Activated CD4-positive, alpha-beta T cell treated with anti-CD3 and anti-CD28 coated beads for 36 hours (primary cell): ENCODE results near the gene TMEM273. TPM values are rescaled to one million over a fixed set of nuclear protein-coding genes. Genes with fewer than 3 reads are reported as not detected.

ENCODE experiments used
- ATAC-seq: fragments of 200-7000 bp; cut with Tn5 transposase; one replicate; pipeline ENCODE4 v1.10.0; 2021; ENCODE audit warnings: mild to moderate bottlenecking, moderate library complexity
- CTCF ChIA-PET: fragments of 350-600 bp; sonication (Branson Sonifier 250); formaldehyde crosslinking; loops from one replicate; lab custom pipeline; 2021; ENCODE audit warnings: antibody characterized with exemption; lab: Charles Lee
- POLR2A ChIA-PET: fragments of 350-600 bp; sonication (Branson Sonifier 250); formaldehyde crosslinking; loops from one replicate; lab custom pipeline; 2021; ENCODE audit warnings: antibody characterized with exemption, inconsistent platforms; lab: Charles Lee
- DNase-seq: peaks from one replicate; pipeline ENCODE4 v3.0.0-alpha.2; 2020
- H3K27ac Mint-ChIP-seq: one replicate; pipeline ENCODE4 v1.8.0; 2021; ENCODE audit warnings: mixed read lengths
- H3K27me3 Mint-ChIP-seq: one replicate; pipeline ENCODE4 v1.8.0; 2021; ENCODE audit warnings: mixed read lengths
- H3K36me3 Mint-ChIP-seq: one replicate; pipeline ENCODE4 v1.8.0; 2021; ENCODE audit warnings: low read depth, mixed read lengths
- H3K4me1 Mint-ChIP-seq: one replicate; pipeline ENCODE4 v1.8.0; 2021; ENCODE audit warnings: mixed read lengths
- H3K4me3 Mint-ChIP-seq: one replicate; pipeline ENCODE4 v1.8.0; 2021; ENCODE audit warnings: mild to moderate bottlenecking, moderate library complexity, mixed read lengths
- H3K9me3 Mint-ChIP-seq: one replicate; pipeline ENCODE4 v1.8.0; 2021; ENCODE audit warnings: low read depth, mixed read lengths
- intact Hi-C, 2 experiments: fragments of 100-400 bp; cut with DNase I in 1 of 2; cut with micrococcal nuclease in 1 of 2; formaldehyde crosslinking; loops; one replicate each; pipeline versions ENCODE4 v1.14.2 to v1.15.1; 2022 to 2024; cut with DNase I, micrococcal nuclease
- total RNA-seq, 2 experiments: library from RNA; stranded (reverse); gene quantifications; one replicate each; pipeline ENCODE4 v1.2.3, GENCODE V29; 2021

TMEM273 gene
- total RNA-seq, 2 experiments from 2014 or later: 26.5 to 28.0 TPM

- H3K4me3 Mint-ChIP-seq: peak overlapping the region; percentile 58
- intact Hi-C loops: loop anchor here in 1 of 2 experiments (5.0 kb wide), 1 partner anchor 382 kb away; no protein-coding TSS in a partner anchor
- peak; percentile 59 for ATAC-seq
- peak; percentile 44 for DNase-seq
- H3K36me3 Mint-ChIP-seq: peaks cover 4% of the 10 kb centered on the region
- H3K27me3 Mint-ChIP-seq: peaks cover 12% of the 10 kb centered on the region
- peaks cover 36% of the 10 kb centered on the region for H3K4me1 Mint-ChIP-seq
- no peaks in the 10 kb centered on the region for H3K9me3 Mint-ChIP-seq
- ChIA-PET CTCF (no interaction called here), POLR2A (no interaction called here)
- no peak overlapping the region for H3K27ac Mint-ChIP-seq
Observed at GRCh38 chr10:49183596-49184542, 4.3 kb downstream of the TMEM273 start.

GRCh38 chr10:49182776-49183175, 5.4 kb downstream of the TMEM273 start:
- no peak for DNase-seq
- intact Hi-C loops: loop anchor here in 1 of 2 experiments (5.0 kb wide), 1 partner anchor 380 kb away; no protein-coding TSS in a partner anchor
- H3K27ac Mint-ChIP-seq: no peak overlapping the region
- H3K4me1 Mint-ChIP-seq: peaks cover 46% of the 10 kb centered on the region
- peaks cover 9% of the 10 kb centered on the region for H3K27me3 Mint-ChIP-seq
- no peaks in the 10 kb centered on the region for H3K9me3 Mint-ChIP-seq
- H3K36me3 Mint-ChIP-seq: peaks cover 4% of the 10 kb centered on the region
- ATAC-seq: no peak
- POLR2A ChIA-PET: no interaction called here
- H3K4me3 Mint-ChIP-seq: no peak overlapping the region
- CTCF ChIA-PET: no interaction called here

GRCh38 chr10:49180444-49180860, 7.7 kb downstream of the TMEM273 start:
- H3K27me3 Mint-ChIP-seq: peaks cover 4% of the 10 kb centered on the region
- peak; percentile 24 for ATAC-seq
- POLR2A ChIA-PET: no interaction called here
- peaks cover 61% of the 10 kb centered on the region for H3K4me1 Mint-ChIP-seq
- H3K4me3 Mint-ChIP-seq: peak overlapping the region; percentile 24
- CTCF ChIA-PET: no interaction called here
- peaks cover 4% of the 10 kb centered on the region for H3K36me3 Mint-ChIP-seq
- intact Hi-C loops: loop anchor here in 1 of 2 experiments (2.0 to 5.0 kb wide), 2 partner anchors 130 to 378 kb away; no protein-coding TSS in a partner anchor
- peak overlapping the region; percentile 76 for H3K27ac Mint-ChIP-seq
- no peaks in the 10 kb centered on the region for H3K9me3 Mint-ChIP-seq
- no peak for DNase-seq

GRCh38 chr10:49179699-49180443, 8.3 kb downstream of the TMEM273 start:
- peak overlapping the region; percentile 24 for H3K4me3 Mint-ChIP-seq
- peak overlapping the region; percentile 76 for H3K27ac Mint-ChIP-seq
- H3K27me3 Mint-ChIP-seq: peaks cover 4% of the 10 kb centered on the region
- DNase-seq (peak; percentile 37), ATAC-seq (no peak)
- intact Hi-C loops: loop anchor here (2.0 to 5.0 kb wide), 5 partner anchors 98 to 873 kb away; partner anchors contain the start of gene MAPK8 (in 1 of the 2)
- ChIA-PET POLR2A (no interaction called here), CTCF (no interaction called here)
- peaks cover 4% of the 10 kb centered on the region for H3K36me3 Mint-ChIP-seq
- H3K4me1 Mint-ChIP-seq: peaks cover 61% of the 10 kb centered on the region
- no peaks in the 10 kb centered on the region for H3K9me3 Mint-ChIP-seq

GRCh38 chr10:49178489-49179471, 9.4 kb downstream of the TMEM273 start:
- DNase-seq (no peak), ATAC-seq (no peak)
- ChIA-PET CTCF (interaction anchor here (2.1 kb wide), 1 partner anchor 14 kb away, joined by 5 read pairs; no protein-coding TSS in a partner anchor), POLR2A (no interaction called here)
- H3K27me3 Mint-ChIP-seq: peaks cover 4% of the 10 kb centered on the region
- peaks cover 52% of the 10 kb centered on the region for H3K4me1 Mint-ChIP-seq
- peaks cover 2% of the 10 kb centered on the region for H3K36me3 Mint-ChIP-seq
- no peaks in the 10 kb centered on the region for H3K9me3 Mint-ChIP-seq
- intact Hi-C loops: loop anchor here (5.0 kb wide), 3 partner anchors 96 to 871 kb away; partner anchors contain the start of gene MAPK8 (in 1 of the 2)
- H3K4me3 Mint-ChIP-seq: no peak overlapping the region
- H3K27ac Mint-ChIP-seq: peak overlapping the region; percentile 79

GRCh38 chr10:49177391-49178355, 10.5 kb downstream of the TMEM273 start:
- H3K9me3 Mint-ChIP-seq: no peaks in the 10 kb centered on the region
- POLR2A ChIA-PET: no interaction called here
- H3K4me3 Mint-ChIP-seq: peak overlapping the region; percentile 43
- peak overlapping the region; percentile 79 for H3K27ac Mint-ChIP-seq
- DNase-seq (peak; percentile 83), ATAC-seq (peak; percentile 90)
- H3K36me3 Mint-ChIP-seq: peaks cover 2% of the 10 kb centered on the region
- CTCF ChIA-PET: interaction anchor here (2.1 kb wide), 1 partner anchor 13 kb away, joined by 5 read pairs; no protein-coding TSS in a partner anchor
- intact Hi-C loops: loop anchor here (1.0 to 5.0 kb wide), 5 partner anchors 13 to 870 kb away; partner anchors contain the start of genes ERCC6 (in 1 of the 2) and MAPK8 (in 1 of the 2)
- peaks cover 4% of the 10 kb centered on the region for H3K27me3 Mint-ChIP-seq
- peaks cover 47% of the 10 kb centered on the region for H3K4me1 Mint-ChIP-seq

- CTCF ChIA-PET: interaction anchor here (2.1 kb wide), 1 partner anchor 12 kb away, joined by 5 read pairs; no protein-coding TSS in a partner anchor
- intact Hi-C loops: loop anchor here (1.0 to 5.0 kb wide), 5 partner anchors 14 to 869 kb away; partner anchors contain the start of genes ERCC6 (in 1 of the 2) and MAPK8 (in 1 of the 2)
- POLR2A ChIA-PET: no interaction called here
Observed at GRCh38 chr10:49176310-49177268, 11.6 kb downstream of the TMEM273 start.

GRCh38 chr10:49175587-49176309, 12.4 kb downstream of the TMEM273 start:
- no peaks in the 10 kb centered on the region for H3K36me3 Mint-ChIP-seq
- H3K27ac Mint-ChIP-seq: peak overlapping the region; percentile 64
- CTCF ChIA-PET: interaction anchor here (0.7 kb wide), 1 partner anchor 10 kb away, joined by 3 read pairs; no protein-coding TSS in a partner anchor
- no peak for ATAC-seq
- no peak for DNase-seq
- H3K4me3 Mint-ChIP-seq: no peak overlapping the region
- H3K9me3 Mint-ChIP-seq: no peaks in the 10 kb centered on the region
- H3K4me1 Mint-ChIP-seq: peaks cover 36% of the 10 kb centered on the region
- peaks cover 2% of the 10 kb centered on the region for H3K27me3 Mint-ChIP-seq
- POLR2A ChIA-PET: no interaction called here
- intact Hi-C loops: loop anchor here (2.0 to 5.0 kb wide), 4 partner anchors 93 to 868 kb away; partner anchors contain the start of genes ERCC6 (in 1 of the 2) and MAPK8 (in 1 of the 2)

More at GRCh38 chr10:49176310-49177268, 11.6 kb downstream of the TMEM273 start:
- H3K36me3 Mint-ChIP-seq: no peaks in the 10 kb centered on the region
- ATAC-seq (peak; percentile 3), DNase-seq (no peak)
- H3K27me3 Mint-ChIP-seq: peaks cover 2% of the 10 kb centered on the region
- H3K4me3 Mint-ChIP-seq: peak overlapping the region; percentile 43
- no peaks in the 10 kb centered on the region for H3K9me3 Mint-ChIP-seq
- peak overlapping the region; percentile 64 for H3K27ac Mint-ChIP-seq
- peaks cover 44% of the 10 kb centered on the region for H3K4me1 Mint-ChIP-seq
